Chondrocyte (in vitro differentiated cells): Measurements from ENCODE around the gene APCDD1. TPM values are rescaled to one million over a fixed set of nuclear protein-coding genes. Genes with fewer than 3 reads are reported as not detected.

ENCODE experiments used
- DNase-seq: peaks from one replicate; pipeline ENCODE4 v3.0.0; 2021; ENCODE audit warnings: mixed read lengths, low spot score
- H3K27ac Mint-ChIP-seq: one replicate; pipeline ENCODE4 v1.8.0; 2021; ENCODE audit warnings: mild to moderate bottlenecking, moderate library complexity, mixed read lengths; ENCODE audit not compliant: unreplicated experiment
- H3K27me3 Mint-ChIP-seq: 2 replicates; pipeline ENCODE4 v1.8.0; 2021; ENCODE audit warnings: low read depth, mixed read lengths
- H3K36me3 Mint-ChIP-seq: 2 replicates; pipeline ENCODE4 v1.8.0; 2021; ENCODE audit warnings: low read depth, mixed read lengths
- H3K4me1 Mint-ChIP-seq: 2 replicates; pipeline ENCODE4 v1.8.0; 2021; ENCODE audit warnings: low read depth, mild to moderate bottlenecking, mixed read lengths
- H3K4me3 Mint-ChIP-seq: one replicate; pipeline ENCODE4 v1.8.0; 2021; ENCODE audit warnings: mild to moderate bottlenecking, moderate library complexity, mixed read lengths; ENCODE audit not compliant: unreplicated experiment
- H3K9me3 Mint-ChIP-seq: 2 replicates; pipeline ENCODE4 v1.8.0; 2021; ENCODE audit warnings: low read depth, mixed read lengths
- CTCF ChIP-seq: fragments of 200-600 bp; sonication (generic); IDR thresholded peaks from 2 replicates; pipeline ENCODE4 v1.5.0; 2021; ENCODE audit warnings: antibody characterized with exemption, mild to moderate bottlenecking, moderate library complexity
- total RNA-seq: library from RNA; stranded (reverse); gene quantifications from 3 replicates; pipeline ENCODE4 v1.2.1, GENCODE V29; 2021

The APCDD1 gene
- total RNA-seq, 1 donor from 2014 or later = 9.5 TPM

GRCh38 chr18:10470429-10470828 is 16.0 kb downstream of the APCDD1 start:
- H3K9me3 Mint-ChIP-seq = no peaks in the 10 kb centered on the region

GRCh38 chr18:10471574-10471973 is 17.1 kb downstream of the APCDD1 start:
- no peak overlapping the region for H3K4me3 Mint-ChIP-seq
- TF ChIP-seq CTCF = no peak
- H3K27me3 Mint-ChIP-seq = no peaks in the 10 kb centered on the region
- no peaks in the 10 kb centered on the region for H3K9me3 Mint-ChIP-seq
- DNase-seq = no peak
- peaks cover 15% of the 10 kb centered on the region for H3K4me1 Mint-ChIP-seq
- no peaks in the 10 kb centered on the region for H3K36me3 Mint-ChIP-seq
- no peak overlapping the region for H3K27ac Mint-ChIP-seq

More at GRCh38 chr18:10470429-10470828, 16.0 kb downstream of the APCDD1 start:
- no peaks in the 10 kb centered on the region for H3K36me3 Mint-ChIP-seq
- peaks cover 7% of the 10 kb centered on the region for H3K4me1 Mint-ChIP-seq
- DNase-seq = no peak
- no peak overlapping the region for H3K27ac Mint-ChIP-seq
- no peak overlapping the region for H3K4me3 Mint-ChIP-seq
- H3K27me3 Mint-ChIP-seq = no peaks in the 10 kb centered on the region
- TF ChIP-seq CTCF = no peak

- H3K4me1 Mint-ChIP-seq = peaks cover 15% of the 10 kb centered on the region
- DNase-seq = no peak
- no peaks in the 10 kb centered on the region for H3K27me3 Mint-ChIP-seq
- no peak overlapping the region for H3K27ac Mint-ChIP-seq
- H3K4me3 Mint-ChIP-seq = no peak overlapping the region
- H3K36me3 Mint-ChIP-seq = no peaks in the 10 kb centered on the region
- TF ChIP-seq CTCF = no peak
- no peaks in the 10 kb centered on the region for H3K9me3 Mint-ChIP-seq
Measured at GRCh38 chr18:10473132-10473531, 18.7 kb downstream of the APCDD1 start.

GRCh38 chr18:10474309-10474708 is 19.9 kb downstream of the APCDD1 start:
- Mint-ChIP-seq H3K9me3 (no peaks in the 10 kb centered on the region), H3K36me3 (peaks cover 4% of the 10 kb centered on the region), H3K27ac (no peak overlapping the region), H3K4me3 (no peak overlapping the region), H3K27me3 (no peaks in the 10 kb centered on the region), H3K4me1 (peaks cover 15% of the 10 kb centered on the region)
- no peak for DNase-seq
- no peak for TF ChIP-seq CTCF

- Mint-ChIP-seq H3K9me3 (no peaks in the 10 kb centered on the region), H3K4me1 (peaks cover 15% of the 10 kb centered on the region), H3K27me3 (no peaks in the 10 kb centered on the region), H3K27ac (no peak overlapping the region), H3K36me3 (peaks cover 4% of the 10 kb centered on the region), H3K4me3 (no peak overlapping the region)
- no peak for DNase-seq
- no peak for TF ChIP-seq CTCF
Measured at GRCh38 chr18:10475276-10475653, 20.8 kb downstream of the APCDD1 start.
